EH (cell line): Measurements from ENCODE around the gene TXNDC8.

Experiments
- DNase-seq: peaks from one replicate; pipeline ENCODE4 v3.0.0-alpha.2; 2015; ENCODE audit warnings: low read depth

Gene TXNDC8

GRCh38 chr9:110278080-110278707, 59.5 kb downstream of the TXNDC8 start:
- DNase-seq = no peak

- no peak for DNase-seq
Measured at GRCh38 chr9:110276781-110277180, 60.9 kb downstream of the TXNDC8 start.

DNA sequence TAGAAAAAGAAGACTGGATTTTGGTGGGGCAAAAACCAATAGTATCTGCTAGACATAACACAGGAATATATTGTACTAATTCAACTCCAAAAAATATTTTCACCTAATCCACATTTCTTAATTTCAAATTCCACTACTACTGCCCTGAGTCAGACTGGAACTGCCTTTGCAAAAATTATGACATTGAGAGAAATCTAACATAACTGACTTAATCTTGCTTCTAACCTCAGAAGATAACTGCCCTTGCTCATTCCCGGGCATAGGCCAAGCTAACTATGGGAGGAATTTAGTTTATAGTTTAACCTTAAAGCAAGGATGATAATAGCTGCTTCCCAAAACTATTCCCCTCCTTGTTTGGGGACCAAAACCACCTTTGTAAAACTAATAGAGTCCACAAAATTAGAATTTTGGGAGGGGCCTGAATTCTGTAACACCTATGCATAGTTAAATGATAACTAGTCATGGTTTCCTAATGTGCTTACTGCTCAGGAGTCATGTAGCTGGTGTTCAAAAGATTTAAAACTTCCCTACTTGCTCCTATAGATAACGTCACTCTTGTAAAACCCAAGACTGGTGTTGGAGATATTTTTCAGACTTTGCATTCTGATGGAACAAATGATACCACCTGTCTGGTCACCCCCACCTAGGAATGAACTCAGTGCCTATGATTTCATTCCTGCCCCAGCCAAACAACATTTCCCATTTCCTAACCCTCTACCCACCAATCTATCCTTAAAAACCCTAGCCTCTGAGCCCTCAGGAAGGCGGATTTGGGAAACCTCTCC, 67.3 kb downstream of the TXNDC8 start:
- no peak for DNase-seq

DNA sequence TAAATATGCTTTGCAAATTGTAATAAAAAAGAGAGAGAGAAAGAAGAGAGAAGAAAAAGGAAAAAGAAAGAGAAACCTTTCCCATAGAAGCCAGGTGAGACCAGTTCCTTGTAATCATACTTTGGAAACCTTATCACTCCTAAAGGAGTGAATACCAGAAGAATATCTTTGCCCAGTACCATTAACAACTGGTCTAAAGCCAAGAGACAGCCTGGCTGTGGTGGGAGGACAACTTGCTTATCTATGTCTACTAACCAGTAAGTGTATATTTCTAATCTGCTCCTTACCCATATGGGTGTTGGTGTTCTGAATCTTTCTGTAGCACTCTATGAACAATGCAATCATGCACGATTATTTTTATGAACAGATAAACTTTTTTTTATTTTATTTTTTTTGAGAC, 70.9 kb downstream of the TXNDC8 start:
- no peak for DNase-seq

GRCh38 chr9:110261632-110262031, 76.0 kb downstream of the TXNDC8 start:
- DNase-seq = peak; percentile 57

GRCh38 chr9:110260911-110261310, 76.8 kb downstream of the TXNDC8 start:
- DNase-seq = peak; percentile 57

- DNase-seq = no peak
Measured at GRCh38 chr9:110259566-110259965, 78.1 kb downstream of the TXNDC8 start.

- DNase-seq = no peak
Measured at GRCh38 chr9:110258690-110259091, 79.0 kb downstream of the TXNDC8 start.

DNA sequence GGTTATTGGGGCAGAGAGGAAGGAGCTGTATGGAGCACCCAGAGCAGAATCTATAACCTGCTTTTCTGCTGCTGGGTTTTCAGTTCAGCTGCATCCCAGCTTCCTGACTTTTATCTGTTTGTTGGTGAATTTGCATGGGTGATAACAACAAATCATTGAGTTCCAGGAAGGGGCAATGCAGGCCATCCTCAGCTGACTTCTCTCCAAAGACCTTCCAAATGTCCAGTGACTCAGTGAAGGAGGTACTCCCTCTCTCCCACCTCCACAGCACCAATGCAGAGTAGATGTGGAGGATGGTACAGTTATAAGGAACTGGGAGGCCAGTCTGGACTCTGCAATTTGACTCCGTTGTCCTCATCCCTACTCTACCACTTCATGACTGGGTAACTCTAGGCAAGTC, 79.7 kb downstream of the TXNDC8 start:
- DNase-seq = no peak

GRCh38 chr9:110257097-110257841, 80.4 kb downstream of the TXNDC8 start:
- DNase-seq = peak; percentile 15

- DNase-seq = peak; percentile 90
Measured at GRCh38 chr9:110256380-110257096, 81.1 kb downstream of the TXNDC8 start, which contains the start of gene TXN. TSS of gene TXN (minus strand) at chr9:110256507. CDS start at chr9:110256435, 72 bp downstream.

- DNase-seq = peak; percentile 62
Measured at GRCh38 chr9:110255463-110256379, 81.9 kb downstream of the TXNDC8 start.

GRCh38 chr9:110255034-110255462, 82.6 kb downstream of the TXNDC8 start:
- no peak for DNase-seq

DNA sequence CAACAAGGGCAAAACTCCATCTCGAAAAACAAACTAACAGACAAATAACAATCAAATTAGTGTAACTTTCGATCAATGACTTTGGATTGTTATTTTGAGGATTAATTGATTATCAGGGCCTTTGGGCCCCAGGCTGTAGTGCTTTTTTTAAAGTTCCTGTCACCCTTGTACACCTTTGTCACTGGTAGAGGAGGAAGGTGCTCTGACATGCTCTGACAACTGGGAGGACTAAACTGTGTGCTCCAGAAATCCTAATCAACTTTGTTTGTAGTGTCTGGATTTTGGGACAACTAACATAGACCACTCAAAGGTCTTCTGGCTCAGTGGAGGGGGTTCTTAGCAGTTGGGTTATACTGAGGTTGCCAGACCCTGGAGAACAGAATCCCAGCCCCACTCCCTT, 83.2 kb downstream of the TXNDC8 start:
- no peak for DNase-seq
